ENCODE results near the gene KCNE1. TPM values are rescaled to one million over a fixed set of nuclear protein-coding genes. Genes with fewer than 3 reads are reported as not detected.

KCNE1 gene
- total and polyA plus RNA-seq, 2 of the 13 experiments (the other 11 are each of a cell fraction or from before 2014, with no cell fraction given), result 0.35 TPM; not detected in 1

DNA sequence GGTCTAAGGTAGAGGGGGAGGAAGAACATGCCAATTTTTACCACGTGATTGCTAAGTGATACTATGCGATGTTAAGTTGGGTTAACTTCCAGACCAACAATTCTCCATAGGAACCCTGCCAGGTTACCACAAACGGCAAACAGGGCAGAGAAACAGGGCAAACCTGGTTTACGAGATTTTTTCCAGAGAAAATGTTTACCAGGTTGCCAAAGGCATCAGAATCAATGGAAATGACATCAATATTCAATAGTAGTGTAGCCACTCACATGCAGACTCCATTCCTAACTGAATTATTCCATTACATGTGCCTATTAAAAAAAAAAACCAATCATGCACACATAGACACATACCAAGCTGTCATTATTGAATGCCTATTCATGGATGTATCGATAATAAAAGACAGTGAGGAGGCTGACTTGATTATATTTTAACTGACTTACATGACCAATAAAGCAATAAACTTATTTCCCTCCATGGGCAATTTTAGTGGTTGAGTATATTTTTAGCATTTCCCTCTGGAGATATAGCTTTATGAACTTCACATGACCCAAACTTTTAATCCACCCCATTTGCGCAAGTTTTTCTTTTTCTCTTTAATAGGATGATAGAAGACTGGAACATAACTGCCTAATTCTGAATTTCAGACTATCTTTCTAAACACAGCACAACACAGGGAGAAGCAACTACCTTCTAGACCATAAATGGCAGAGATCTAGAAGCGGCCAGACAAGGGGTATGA lies 40.5 kb upstream of the KCNE1 start:
- no peak overlapping the region for H3K4me3 ChIP-seq (replicated peaks in 1 of 3; ENCODE audit: insufficient read depth in 1 of 3, low read depth in 2 of 3, low read length in 3 of 3)
- FAIRE-seq (no peak), DNase-seq (ENCODE audit: low spot score) (no peak), ATAC-seq (no peak)
- in situ Hi-C loops (cut with HindIII; ENCODE audit: extremely low pct_ligation_motif_present, low pct_unique_long_range_greater_than_20kb) (no loop called here), intact Hi-C loops (cut with micrococcal nuclease; ENCODE audit: unreplicated experiment) (no loop called here)
- H3K4me1 ChIP-seq (ENCODE audit: insufficient read depth, low read length), result no peaks in the 10 kb centered on the region
- H3K9ac ChIP-seq (ENCODE audit: insufficient read depth, low read depth, low read length), result no peak overlapping the region
- TF ChIP-seq CHCHD3 (CRISPR knock-in tag; IDR thresholded peaks at IDR 0.05), result no peak
- no peak for TF ChIP-seq JDP2 (CRISPR knock-in tag; IDR thresholded peaks at IDR 0.05; ENCODE audit: borderline replicate concordance)
- TF ChIP-seq, protein P1, sequence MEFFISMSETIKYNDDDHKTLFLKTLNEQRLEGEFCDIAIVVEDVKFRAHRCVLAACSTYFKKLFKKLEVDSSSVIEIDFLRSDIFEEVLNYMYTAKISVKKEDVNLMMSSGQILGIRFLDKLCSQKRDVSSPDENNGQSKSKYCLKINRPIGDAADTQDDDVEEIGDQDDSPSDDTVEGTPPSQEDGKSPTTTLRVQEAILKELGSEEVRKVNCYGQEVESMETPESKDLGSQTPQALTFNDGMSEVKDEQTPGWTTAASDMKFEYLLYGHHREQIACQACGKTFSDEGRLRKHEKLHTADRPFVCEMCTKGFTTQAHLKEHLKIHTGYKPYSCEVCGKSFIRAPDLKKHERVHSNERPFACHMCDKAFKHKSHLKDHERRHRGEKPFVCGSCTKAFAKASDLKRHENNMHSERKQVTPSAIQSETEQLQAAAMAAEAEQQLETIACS (CRISPR knock-in tag; IDR thresholded peaks at IDR 0.05), result no peak
- TF ChIP-seq ZNF138 (CRISPR knock-in tag; IDR thresholded peaks at IDR 0.05; ENCODE audit: low read depth), result no peak
- TF ChIP-seq, protein P2, sequence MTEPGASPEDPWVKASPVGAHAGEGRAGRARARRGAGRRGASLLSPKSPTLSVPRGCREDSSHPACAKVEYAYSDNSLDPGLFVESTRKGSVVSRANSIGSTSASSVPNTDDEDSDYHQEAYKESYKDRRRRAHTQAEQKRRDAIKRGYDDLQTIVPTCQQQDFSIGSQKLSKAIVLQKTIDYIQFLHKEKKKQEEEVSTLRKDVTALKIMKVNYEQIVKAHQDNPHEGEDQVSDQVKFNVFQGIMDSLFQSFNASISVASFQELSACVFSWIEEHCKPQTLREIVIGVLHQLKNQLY (CRISPR knock-in tag; IDR thresholded peaks at IDR 0.05), result no peak
- TF ChIP-seq HMG20A (CRISPR knock-in tag; IDR thresholded peaks at IDR 0.05; ENCODE audit: borderline replicate concordance), result no peak
- no peak for TF ChIP-seq DMAP1 (CRISPR knock-in tag; IDR thresholded peaks at IDR 0.05)
- no peak overlapping the region for H2AFZ ChIP-seq (ENCODE audit: low read length)
- no peaks in the 10 kb centered on the region for H3K79me2 ChIP-seq (ENCODE audit: insufficient read depth, low read length)
- H4K20me1 ChIP-seq (ENCODE audit: insufficient read depth, low read length), result no peaks in the 10 kb centered on the region
- H3K9me3 ChIP-seq (ENCODE audit: low read length), result no peaks in the 10 kb centered on the region
- ChIA-PET POLR2A (no interaction called here), CTCF (ENCODE audit: low intra/inter-chr PET ratio, low total read pairs) (no interaction called here)
- no peaks in the 10 kb centered on the region for H3K27me3 ChIP-seq (ENCODE audit: control insufficient read depth in 1 of 2, insufficient read depth in 2 of 2, low read length in 2 of 2)
- H3K27ac ChIP-seq (ENCODE audit: extremely low read length, insufficient read depth, low read length), result no peak overlapping the region
- no peaks in the 10 kb centered on the region for H3K36me3 ChIP-seq (replicated peaks in 1 of 2; ENCODE audit: control insufficient read depth in 1 of 2, insufficient read depth in 2 of 2, low read length in 2 of 2)
- no TSS peak for BruUV-seq (replicated peaks)
- no peak overlapping the region for H3K4me2 ChIP-seq (ENCODE audit: low read depth, low read length)
- 91% methylated on average over 7 of the region's 7 CpGs for WGBS (ENCODE audit: low lambda C conversion rate)
